Endothelial cell of umbilical vein (primary cell): ENCODE data around the gene UVSSA. TPM values are rescaled to one million over a fixed set of nuclear protein-coding genes. Genes with fewer than 3 reads are reported as not detected.

Source experiments
- BruUV-seq: library from RNA; stranded (reverse); fragments of 400-500 nt; replicated peaks from 2 replicates; lab custom pipeline; 2021; lab: Mats Ljungman, UMichigan
- CTCF ChIA-PET: fragments of 300-600, 350-600 bp; sonication (Branson Sonifier 250); formaldehyde crosslinking; loops from one replicate; lab custom pipeline; 2021; ENCODE audit warnings: antibody characterized with exemption, inconsistent platforms; lab: Charles Lee
- POLR2A ChIA-PET: fragments of 300-600, 350-600 bp; sonication (Branson Sonifier 250); formaldehyde crosslinking; loops from one replicate; lab custom pipeline; 2021; ENCODE audit warnings: antibody characterized with exemption, inconsistent platforms; lab: Charles Lee
- DNase-seq: peaks from one replicate; pipeline ENCODE4 v3.0.0-alpha.2; 2011; ENCODE audit warnings: low read depth, low spot score
- FAIRE-seq: peaks from 2 replicates; lab custom pipeline; 2011; peaks lifted over from hg19 to GRCh38; lab: Jason Lieb, UNC
- H2AFZ ChIP-seq: 2 replicates; pipeline ENCODE4 v1.6.0; 2012; ENCODE audit warnings: low read depth, low read length, control low read depth, inconsistent platforms
- H3K27ac ChIP-seq: 2 replicates; pipeline ENCODE4 v1.5.1; 2011; ENCODE audit warnings: low read depth, mild to moderate bottlenecking, control low read depth, low read length, moderate library complexity; ENCODE audit not compliant: insufficient read depth
- H3K27me3 ChIP-seq, 2 experiments: 2 replicates each; pipeline versions ENCODE4 v1.6.0 to v1.6.1; 2011; ENCODE audit warnings: low read length in 2 of 2, mixed read lengths in 1 of 2; ENCODE audit not compliant: control insufficient read depth in 2 of 2, insufficient read depth in 2 of 2
- H3K36me3 ChIP-seq, 2 experiments: 2 replicates in 1 of 2; 3 replicates in 1 of 2; pipeline ENCODE4 v1.5.1; 2011; ENCODE audit warnings: low read length in 2 of 2, mild to moderate bottlenecking in 1 of 2, moderate library complexity in 1 of 2; ENCODE audit not compliant: control insufficient read depth in 2 of 2, insufficient read depth in 2 of 2; ENCODE audit errors: extremely low read depth in 1 of 2
- H3K4me1 ChIP-seq: 3 replicates; pipeline ENCODE4 v1.5.1; 2011; ENCODE audit warnings: mild to moderate bottlenecking, low read length; ENCODE audit not compliant: control insufficient read depth, insufficient read depth; ENCODE audit errors: extremely low read depth
- H3K4me2 ChIP-seq: 2 replicates; pipeline ENCODE4 v1.6.1; 2011; ENCODE audit warnings: low read length, control low read depth, mixed read lengths; ENCODE audit not compliant: insufficient read depth
- H3K4me3 ChIP-seq, 3 experiments: fragments of 200-600 bp in 1 of 3; sonication (generic), shearing (Covaris generic) in 1 of 3; replicated peaks in 1 of 3; 2 replicates each; pipeline ENCODE4 v1.5.1; 2011 to 2016; ENCODE audit warnings: control low read depth in 3 of 3, low read length in 3 of 3, mild to moderate bottlenecking in 2 of 3, inconsistent platforms in 1 of 3, low read depth in 1 of 3, moderate library complexity in 1 of 3; ENCODE audit not compliant: insufficient read depth in 1 of 3
- H3K79me2 ChIP-seq: 2 replicates; pipeline ENCODE4 v1.6.0; 2012; ENCODE audit warnings: low read length, inconsistent platforms; ENCODE audit not compliant: control insufficient read depth, insufficient read depth
- H3K9ac ChIP-seq: replicated peaks from 2 replicates; pipeline ENCODE3; 2011; ENCODE audit warnings: low read length, control low read depth; ENCODE audit not compliant: insufficient read depth; ENCODE audit errors: extremely low read depth
- H3K9me1 ChIP-seq: replicated peaks from 3 replicates; pipeline ENCODE4 v1.6.0; 2011; ENCODE audit warnings: mild to moderate bottlenecking, low read length; ENCODE audit not compliant: control insufficient read depth, insufficient read depth; ENCODE audit errors: extremely low read depth
- H3K9me3 ChIP-seq: replicated peaks from 2 replicates; pipeline ENCODE4 v1.5.1; 2012; ENCODE audit warnings: low read length, inconsistent platforms; ENCODE audit not compliant: control insufficient read depth, insufficient read depth
- H4K20me1 ChIP-seq: replicated peaks from 2 replicates; pipeline ENCODE3; 2011; ENCODE audit warnings: mild to moderate bottlenecking, low read length; ENCODE audit not compliant: control insufficient read depth, insufficient read depth; ENCODE audit errors: extremely low read depth
- CTCF ChIP-seq, 2 donors: IDR thresholded peaks; 1 replicate in 1 of 2; 2 replicates in 1 of 2; pipeline ENCODE4 v1.5.1; 2011; ENCODE audit warnings: low read length in 2 of 2, mild to moderate bottlenecking in 2 of 2, moderate library complexity in 2 of 2, control low read depth in 1 of 2, inconsistent platforms in 1 of 2, low read depth in 1 of 2; ENCODE audit not compliant: insufficient read depth in 1 of 2; ENCODE audit errors: extremely low read depth in 1 of 2
- EZH2 ChIP-seq: IDR thresholded peaks from 2 replicates; pipeline ENCODE4 v1.6.1; 2012; ENCODE audit warnings: borderline replicate concordance, low read depth, mild to moderate bottlenecking, moderate library complexity, low read length, inconsistent platforms; ENCODE audit not compliant: severe bottlenecking
- FOS ChIP-seq: IDR thresholded peaks from 2 replicates; pipeline ENCODE4 v1.6.1; 2011; ENCODE audit warnings: mild to moderate bottlenecking, low read length, moderate library complexity, borderline replicate concordance; ENCODE audit not compliant: insufficient read depth
- GATA2 ChIP-seq: IDR thresholded peaks from 2 replicates; pipeline ENCODE4 v1.7.0; 2011; ENCODE audit warnings: low read depth, mild to moderate bottlenecking, moderate library complexity, mixed read lengths, low read length; ENCODE audit not compliant: insufficient read length, insufficient read depth
- JUN ChIP-seq: IDR thresholded peaks from 2 replicates; pipeline ENCODE4 v1.6.1; 2011; ENCODE audit warnings: borderline replicate concordance, low read depth; ENCODE audit not compliant: insufficient read length, insufficient read depth
- MAX ChIP-seq: IDR thresholded peaks from 2 replicates; pipeline ENCODE4 v1.6.1; 2011; ENCODE audit not compliant: insufficient read depth, insufficient read length
- MYC ChIP-seq: IDR thresholded peaks from one replicate; pipeline ENCODE4 v1.6.1; 2011; ENCODE audit warnings: mild to moderate bottlenecking, low read depth, low read length
- POLR2A ChIP-seq: IDR thresholded peaks from 2 replicates; pipeline ENCODE4 v1.6.1; 2012; ENCODE audit warnings: low read depth, mild to moderate bottlenecking, control low read depth, low read length
- POLR2AphosphoS5 ChIP-seq: IDR thresholded peaks from 2 replicates; pipeline ENCODE4 v1.6.1; 2012; ENCODE audit warnings: low read depth, mild to moderate bottlenecking, control low read depth, low read length, moderate library complexity; ENCODE audit not compliant: insufficient read depth
- dilution Hi-C: fragments of 300-500 bp; cut with MboI; formaldehyde crosslinking; loops from one replicate; pipeline ENCODE4 v1.15.0; 2019; ENCODE audit warnings: low sequenced_read_pairs; ENCODE audit not compliant: extremely low pct_ligation_motif_present
- intact Hi-C: fragments of 100-400 bp; cut with micrococcal nuclease; formaldehyde crosslinking; loops from one replicate; pipeline ENCODE4 v1.10.0; 2022
- polyA plus RNA-seq, 4 experiments: library from polyadenylated mRNA; depleted of rRNA in 3 of 4; stranded (reverse) in 3 of 4; unstranded in 1 of 4; fragments of >200 nt; gene quantifications; 2 replicates each; pipeline versions ENCODE4 v1.2.1 to v1.2.3, GENCODE V29; 2011 to 2012; ENCODE audit warnings: missing spikeins in 1 of 4
- total RNA-seq: library from RNA; stranded (reverse); gene quantifications from 2 replicates; pipeline ENCODE4 v1.2.3, GENCODE V29; 2021

UVSSA gene
- total and polyA plus RNA-seq, 2 donors (not counting 3 experiments of a cell fraction or from before 2014, with no cell fraction given), result 7.1 to 14.9 TPM

- TF ChIP-seq MYC (no peak), FOS (no peak), JUN (no peak), MAX (no peak), POLR2A (no peak), EZH2 (no peak), GATA2 (no peak), POLR2AphosphoS5 (no peak), CTCF (IDR thresholded peaks at IDR 0.05; ENCODE audit: extremely low read depth in 1 of 2, insufficient read depth in 1 of 2, low read depth in 1 of 2, low read length in 2 of 2) (no peak)
- H2AFZ ChIP-seq, result no peak overlapping the region
- intact Hi-C loops (no loop called here), dilution Hi-C loops (no loop called here)
- peaks cover 79% of the 10 kb centered on the region for H3K79me2 ChIP-seq
- no peaks in the 10 kb centered on the region for H3K9me1 ChIP-seq
- FAIRE-seq, result no peak
- H3K9me3 ChIP-seq, result no peaks in the 10 kb centered on the region
- H3K9ac ChIP-seq, result no peak overlapping the region
- no TSS peak for BruUV-seq
- ChIA-PET POLR2A (no interaction called here), CTCF (no interaction called here)
- H3K27me3 ChIP-seq, result no peaks in the 10 kb centered on the region
- no peak overlapping the region for H3K4me3 ChIP-seq
- H3K4me1 ChIP-seq, result no peaks in the 10 kb centered on the region
- H3K36me3 ChIP-seq, result peaks cover 3 to 31% of the 10 kb centered on the region in 2 experiments
- DNase-seq, result no peak
- H4K20me1 ChIP-seq, result peaks cover 2% of the 10 kb centered on the region
- H3K27ac ChIP-seq, result no peak overlapping the region
- H3K4me2 ChIP-seq, result no peak overlapping the region
Measured at GRCh38 chr4:1300466-1301455, 46.2 kb upstream of the UVSSA start.
